GM21528 (cell line): ENCODE results near the gene ANKRD44.

ENCODE experiments used
- ATAC-seq: cut with Tn5 transposase; IDR thresholded peaks from one replicate; pipeline ENCODE4 v1.9.1; 2021; ENCODE audit warnings: mild to moderate bottlenecking, moderate library complexity; ENCODE audit not compliant: unreplicated experiment, low FRiP score

Gene ANKRD44

DNA sequence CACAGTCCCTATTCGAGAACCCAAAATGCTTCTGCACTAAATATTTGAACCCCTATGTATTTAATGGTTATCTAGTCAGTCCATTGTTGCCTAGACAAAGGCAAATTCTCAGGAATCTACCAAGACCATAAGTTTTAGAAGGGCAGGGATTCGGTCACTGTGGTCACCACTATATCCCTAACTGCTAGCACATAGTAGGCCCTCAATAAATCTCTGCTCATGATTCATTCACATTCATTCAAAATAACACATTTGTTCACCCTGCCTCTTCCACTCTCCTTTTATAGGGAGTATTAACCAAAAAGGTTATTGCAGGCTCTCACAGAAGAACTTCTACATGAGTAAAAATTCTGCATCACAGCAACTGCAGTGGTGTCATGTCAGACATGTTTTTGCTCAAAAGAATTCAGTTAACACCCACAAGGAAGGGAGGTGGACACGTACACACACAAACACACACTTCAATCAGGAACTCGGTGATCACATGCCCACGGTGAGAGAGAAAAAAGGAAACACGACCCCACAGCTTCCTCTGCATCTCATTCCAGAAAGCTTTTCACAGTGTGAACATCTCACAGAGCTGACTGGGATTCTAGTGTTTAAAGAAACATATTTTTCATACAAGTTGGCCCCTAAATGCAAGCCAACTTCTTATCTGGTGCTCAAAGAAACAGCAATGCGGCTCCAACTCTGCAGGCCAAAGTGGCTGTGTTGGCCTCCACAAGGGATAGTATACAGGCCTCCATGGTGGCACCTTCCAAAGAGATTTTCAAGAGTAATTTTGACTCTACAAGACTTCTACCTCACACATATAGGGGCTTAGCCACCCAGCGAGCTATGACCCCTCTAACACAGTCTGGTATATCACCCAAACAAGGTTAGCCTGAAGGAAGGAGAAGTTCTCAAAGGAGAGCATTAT is 98.0 kb downstream of the ANKRD44 start:
- ATAC-seq, result no peak

GRCh38 chr2:197211881-197212342 is 98.7 kb downstream of the ANKRD44 start:
- ATAC-seq, result no peak

DNA sequence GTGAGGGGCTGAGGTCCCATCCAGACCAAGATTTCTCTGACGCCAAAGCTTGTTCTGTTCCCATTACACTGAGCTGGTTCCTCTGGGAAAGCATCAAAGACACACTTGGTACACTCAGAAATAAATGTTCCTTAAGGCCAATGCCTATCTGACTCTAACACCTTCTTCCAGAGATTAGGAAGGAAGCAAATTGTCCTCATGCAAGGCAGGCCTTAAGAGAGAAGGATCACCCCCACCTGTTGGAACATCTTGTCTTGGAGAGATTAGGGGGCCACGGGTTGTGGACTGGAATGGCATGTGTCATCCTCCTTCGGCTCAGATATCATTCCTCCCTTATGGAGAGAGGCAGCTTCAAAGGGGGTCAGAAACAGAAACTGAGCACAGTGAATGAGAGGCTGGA is 100.2 kb downstream of the ANKRD44 start:
- no peak for ATAC-seq

- peak; percentile 38 for ATAC-seq
Measured at GRCh38 chr2:197209742-197210408, 100.7 kb downstream of the ANKRD44 start.

DNA sequence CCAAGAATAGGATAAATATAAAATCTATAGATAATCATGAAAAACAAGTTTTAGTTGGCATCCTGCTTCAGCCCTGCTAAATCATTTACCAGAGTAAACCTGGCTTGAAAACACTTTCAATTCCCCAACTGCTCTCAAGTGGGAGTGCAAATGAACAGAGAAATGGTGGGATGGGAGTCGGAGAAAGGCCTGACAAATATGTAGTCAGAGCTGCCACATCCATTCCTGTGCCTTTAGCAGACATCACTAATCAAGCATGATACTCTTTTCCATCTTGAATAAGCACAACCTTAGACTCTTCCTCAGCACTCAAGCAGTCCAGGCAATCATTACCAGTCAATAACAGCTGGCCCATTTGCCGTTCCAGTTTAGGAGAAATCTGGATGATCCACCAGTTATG is 101.3 kb downstream of the ANKRD44 start:
- ATAC-seq, result no peak

GRCh38 chr2:197208841-197209240 is 101.7 kb downstream of the ANKRD44 start:
- ATAC-seq, result no peak

GRCh38 chr2:197208024-197208423 is 102.6 kb downstream of the ANKRD44 start:
- no peak for ATAC-seq

GRCh38 chr2:197207598-197207997 is 103.0 kb downstream of the ANKRD44 start:
- no peak for ATAC-seq

GRCh38 chr2:197207106-197207505 is 103.5 kb downstream of the ANKRD44 start:
- no peak for ATAC-seq

DNA sequence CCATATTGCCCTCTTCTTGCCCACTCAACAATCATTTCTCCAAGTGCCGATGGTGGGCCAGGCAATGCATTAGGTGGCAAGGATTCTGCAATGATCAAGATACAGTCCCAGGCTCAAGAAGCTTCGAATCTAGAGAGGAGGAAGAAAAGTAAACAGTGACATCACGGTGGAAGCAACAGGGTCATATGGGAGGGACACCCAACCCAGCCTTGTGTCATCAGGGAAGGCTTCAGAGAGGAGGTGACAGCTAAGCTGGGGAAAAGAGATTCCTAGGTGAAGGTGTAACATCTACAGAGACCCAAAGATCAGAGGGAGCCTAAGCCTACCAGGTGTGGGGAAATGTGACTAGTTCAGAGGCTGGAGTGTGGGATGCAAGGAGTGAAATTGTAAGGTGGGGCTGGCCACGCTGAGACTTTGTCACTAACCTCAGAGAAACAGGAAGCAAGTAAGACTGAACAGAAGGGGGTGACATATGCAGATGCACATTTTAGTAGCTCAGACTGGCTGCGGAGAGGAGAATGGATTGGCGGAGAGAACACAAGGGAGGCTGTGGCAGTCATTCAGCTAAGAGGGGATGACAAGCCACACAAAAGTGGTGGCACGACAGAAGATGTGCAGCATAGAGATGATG is 104.9 kb downstream of the ANKRD44 start:
- peak; percentile 72 for ATAC-seq

- no peak for ATAC-seq
Measured at GRCh38 chr2:197204519-197205250, 105.9 kb downstream of the ANKRD44 start.

- ATAC-seq, result no peak
Measured at GRCh38 chr2:197201874-197202273, 108.7 kb downstream of the ANKRD44 start.

DNA sequence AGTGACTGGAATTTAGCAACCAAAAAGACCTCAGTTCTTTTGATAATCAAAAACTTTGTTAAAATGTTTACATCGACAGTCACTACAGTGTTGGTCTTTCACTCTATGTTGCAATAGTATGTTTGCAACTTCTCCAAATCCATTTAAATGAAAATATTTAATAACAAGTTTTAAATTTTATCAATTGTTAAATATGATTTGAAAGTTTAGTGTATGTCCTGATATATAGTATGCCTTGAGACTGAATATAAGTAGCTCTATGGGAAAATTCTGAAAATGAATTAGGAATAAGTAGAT is 109.9 kb downstream of the ANKRD44 start:
- no peak for ATAC-seq

GRCh38 chr2:197200051-197200761 is 110.4 kb downstream of the ANKRD44 start:
- no peak for ATAC-seq

GRCh38 chr2:197198890-197199289 is 111.7 kb downstream of the ANKRD44 start:
- peak; percentile 98 for ATAC-seq

DNA sequence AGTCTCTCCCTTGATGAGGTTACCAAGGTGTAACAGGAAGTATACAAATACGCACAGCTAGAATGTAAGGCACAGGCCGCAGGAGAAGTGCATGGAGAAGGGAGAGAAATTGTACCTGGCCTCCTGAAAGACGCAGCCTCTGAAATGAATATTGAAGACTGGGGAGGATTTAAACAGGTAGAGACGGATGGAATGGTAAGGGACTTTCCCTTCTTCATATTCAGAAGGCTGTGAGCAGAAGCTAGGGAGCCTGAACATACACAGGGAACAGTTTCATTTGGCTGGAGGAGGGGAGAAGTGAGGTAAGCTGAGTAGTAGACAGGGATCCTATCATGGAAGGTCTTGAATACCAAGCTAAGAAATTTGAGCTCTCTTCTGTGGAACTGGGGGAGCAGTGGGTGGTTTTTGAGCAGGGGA is 112.7 kb downstream of the ANKRD44 start:
- no peak for ATAC-seq

GRCh38 chr2:197196541-197197180 is 113.9 kb downstream of the ANKRD44 start:
- no peak for ATAC-seq

DNA sequence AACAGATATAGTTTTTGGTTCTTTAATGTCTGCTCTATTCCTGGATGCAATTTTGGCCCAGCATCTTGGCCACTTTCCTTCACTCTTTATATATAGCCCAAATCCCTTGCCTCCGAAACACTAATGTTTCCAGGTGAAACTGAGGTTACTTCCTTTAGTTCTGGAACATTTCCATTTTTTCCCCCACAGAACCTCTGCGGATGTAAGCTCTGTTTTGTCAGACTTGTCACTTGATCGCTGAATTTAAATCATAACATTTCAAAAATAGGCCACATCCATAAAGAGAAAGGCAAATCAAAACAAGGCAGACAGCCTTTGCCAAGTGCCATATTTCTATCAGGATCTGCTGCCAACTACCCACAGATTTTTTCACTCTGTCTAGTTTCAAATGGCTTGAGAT is 115.1 kb downstream of the ANKRD44 start:
- no peak for ATAC-seq

GRCh38 chr2:197191940-197192322 is 118.6 kb downstream of the ANKRD44 start:
- peak; percentile 54 for ATAC-seq
